Measurements from ENCODE around the gene EGLN2.
A peak's percentile ranks its signal among the peaks of the same experiment; 100 is the strongest.
"Not testable (repeated sequence)": the region's sequence is repeated elsewhere in the genome, so short reads cannot be mapped to it uniquely, and the experiment has no call there.

Gene EGLN2

DNA sequence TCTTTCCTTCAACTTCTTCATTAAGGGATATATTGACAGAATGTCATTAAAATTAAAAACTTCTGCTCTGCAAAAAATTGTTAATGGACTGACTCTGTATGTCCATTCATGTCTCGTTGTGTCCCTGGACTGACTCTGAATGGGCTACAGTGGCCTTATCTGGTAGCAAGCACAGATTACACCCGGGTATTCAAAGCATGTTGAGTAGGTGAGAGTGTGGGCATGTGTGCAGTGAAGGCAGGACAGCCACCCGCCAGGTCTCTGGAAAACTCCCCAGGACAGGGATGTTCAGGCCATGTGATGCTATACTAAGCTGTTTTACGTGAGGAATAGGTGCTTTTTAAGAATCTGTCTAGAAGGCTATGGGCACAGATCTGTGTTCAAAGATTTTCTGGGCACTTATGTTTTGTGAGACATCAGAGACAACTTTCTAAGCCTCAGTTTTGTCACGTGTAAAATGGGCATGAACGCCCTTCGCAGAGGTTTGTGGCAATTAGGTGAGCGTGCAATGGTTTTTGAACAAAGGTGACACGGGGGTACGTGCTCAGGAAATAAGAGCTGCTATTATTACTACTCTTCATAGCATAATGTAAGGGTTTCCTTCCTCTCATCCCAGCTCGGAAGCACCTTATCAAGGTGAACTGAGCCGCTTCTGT lies 44.1 kb downstream of the EGLN2 start:
- not testable (repeated sequence) for DNase-seq (ENCODE audit: low read depth in 2 of 2)

DNA sequence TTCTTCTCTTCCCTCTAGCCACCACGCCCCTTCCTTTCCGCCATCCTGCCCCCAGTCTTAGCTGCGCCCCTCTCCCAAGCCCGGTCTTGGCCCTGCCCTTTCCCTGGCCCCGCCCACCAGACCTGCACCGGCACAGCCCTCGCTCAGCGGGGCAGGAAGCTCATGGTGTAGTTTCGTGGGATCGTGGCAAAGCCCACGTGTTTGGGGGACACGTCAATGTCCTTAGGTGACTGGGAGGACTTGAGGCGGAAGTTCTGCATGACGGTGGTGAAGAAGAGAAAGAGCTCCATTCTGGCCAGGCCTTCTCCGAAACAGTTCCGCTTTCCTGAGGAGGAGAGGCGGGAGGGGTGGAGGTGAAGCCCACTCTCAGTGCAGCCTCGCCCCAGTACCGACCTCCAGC lies 44.7 kb downstream of the EGLN2 start:
- peak; percentile 48 to 61 for DNase-seq (ENCODE audit: low read depth in 2 of 2)

DNA sequence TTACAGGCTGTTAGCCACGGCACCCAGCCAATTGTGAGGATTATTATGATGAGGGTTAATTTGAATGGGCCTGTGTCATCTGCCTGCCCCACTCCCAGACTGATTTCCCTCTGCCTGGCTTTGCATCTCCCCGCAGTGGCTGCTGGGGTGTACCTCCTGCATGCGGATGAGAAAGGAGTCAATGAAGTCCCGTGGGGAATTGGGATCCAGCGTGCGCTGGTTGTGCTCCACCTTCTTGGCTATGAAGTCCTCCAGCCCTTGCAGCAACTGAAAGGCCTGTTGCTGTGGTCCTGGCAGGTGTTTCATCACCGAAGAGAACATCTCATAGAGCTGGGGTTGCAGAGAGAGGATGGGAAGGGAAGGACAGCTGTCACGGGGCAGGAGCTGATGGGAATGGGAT lies 47.7 kb downstream of the EGLN2 start:
- not testable (repeated sequence) for DNase-seq (ENCODE audit: low read depth in 2 of 2)

DNA sequence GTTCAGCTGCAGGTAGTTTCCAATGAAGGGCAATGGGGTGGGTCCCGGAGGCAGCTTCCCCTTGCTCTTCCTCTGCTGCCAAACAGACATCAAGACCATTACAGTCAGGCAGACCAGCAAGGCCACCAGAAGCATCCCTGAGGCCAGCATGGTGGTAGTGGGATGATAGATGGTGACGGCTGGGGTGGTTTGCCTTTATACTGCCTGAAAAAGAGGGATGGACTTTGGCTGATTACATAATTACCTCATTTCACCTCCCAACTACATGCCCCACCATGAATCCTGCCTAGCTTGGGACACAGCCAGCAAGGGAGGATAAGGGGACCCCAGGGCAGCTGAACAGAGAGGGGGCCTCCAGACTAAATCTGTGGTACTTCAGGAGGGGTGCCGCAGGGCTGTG lies 51.3 kb downstream of the EGLN2 start, which contains the start of gene CYP2A6:
TSS of gene CYP2A6 (minus strand) at position 171 of the 400 bp plus-strand sequence. CDS start at position 150, 21 bp downstream.
- not testable (repeated sequence) for DNase-seq (ENCODE audit: low read depth in 2 of 2)

DNA sequence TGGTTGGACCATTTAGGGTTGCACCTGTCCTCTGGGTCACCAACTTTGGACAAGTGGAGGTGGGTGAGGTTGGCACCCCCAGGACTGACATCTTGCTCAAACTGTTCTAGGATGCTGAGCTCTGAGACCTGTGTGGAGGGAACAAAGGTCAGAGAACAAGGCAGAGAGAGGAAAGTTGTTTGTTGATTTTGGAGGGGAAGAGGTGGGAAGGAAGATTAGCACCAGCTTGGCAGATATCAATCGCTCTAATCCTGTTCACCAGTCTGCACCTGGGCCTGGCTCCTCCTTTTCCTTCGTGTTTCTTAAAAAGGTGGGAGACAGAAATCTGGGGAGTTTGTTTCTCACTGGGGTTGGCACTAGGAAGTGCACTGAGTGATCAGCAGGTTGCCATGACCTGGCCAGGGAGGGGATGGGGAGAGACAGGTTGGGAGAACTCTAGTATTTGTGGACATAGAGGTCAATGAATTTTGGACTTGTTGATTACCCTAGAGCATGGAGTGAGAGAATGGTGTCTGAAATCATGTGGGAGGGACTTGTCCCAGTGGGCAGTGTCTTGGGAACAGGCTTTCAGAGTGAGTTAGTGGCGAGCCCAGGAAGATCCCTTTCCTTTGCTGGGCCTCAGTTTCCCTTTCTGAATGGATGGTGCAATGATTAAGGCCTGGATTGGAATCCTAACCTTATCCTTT lies 53.6 kb downstream of the EGLN2 start:
- DNase-seq (ENCODE audit: low read depth in 2 of 2) = not testable (repeated sequence)

Measured in activated CD8-positive, alpha-beta memory T cell treated with anti-CD3 and anti-CD28 coated beads for 4 hours (primary cell).